A673 (cell line): ENCODE data around the gene STAP1.

Experiments used
- CTCF ChIP-seq: fragments of 300-800, 200-600 bp; sonication (generic); conservative IDR thresholded peaks from 2 replicates; pipeline ENCODE4 v1.5.1; 2017; ENCODE audit warnings: low read depth, mild to moderate bottlenecking, antibody characterized with exemption, low read length, moderate library complexity, mixed read lengths
- EZH2 ChIP-seq: fragments of 200-600 bp; sonication (generic); IDR thresholded peaks from 2 replicates; pipeline ENCODE4 v1.6.1; 2017; ENCODE audit warnings: borderline replicate concordance, low read depth, mild to moderate bottlenecking, mixed read lengths, antibody characterized with exemption, low read length; ENCODE audit not compliant: poor library complexity, severe bottlenecking

GRCh38 chr4:67546004-67546356 lies 12.5 kb upstream of the STAP1 start:
- TF ChIP-seq CTCF (no peak), EZH2 (no peak)
